Measurements from ENCODE around the gene CUX1. TPM values are rescaled to one million over a fixed set of nuclear protein-coding genes. Genes with fewer than 3 reads are reported as not detected.
"Not testable (repeated sequence)": the region's sequence is repeated elsewhere in the genome, so short reads cannot be mapped to it uniquely, and the experiment has no call there.

CUX1 gene
- total RNA-seq, 1 donor from 2014 or later = 46.5 TPM

DNA sequence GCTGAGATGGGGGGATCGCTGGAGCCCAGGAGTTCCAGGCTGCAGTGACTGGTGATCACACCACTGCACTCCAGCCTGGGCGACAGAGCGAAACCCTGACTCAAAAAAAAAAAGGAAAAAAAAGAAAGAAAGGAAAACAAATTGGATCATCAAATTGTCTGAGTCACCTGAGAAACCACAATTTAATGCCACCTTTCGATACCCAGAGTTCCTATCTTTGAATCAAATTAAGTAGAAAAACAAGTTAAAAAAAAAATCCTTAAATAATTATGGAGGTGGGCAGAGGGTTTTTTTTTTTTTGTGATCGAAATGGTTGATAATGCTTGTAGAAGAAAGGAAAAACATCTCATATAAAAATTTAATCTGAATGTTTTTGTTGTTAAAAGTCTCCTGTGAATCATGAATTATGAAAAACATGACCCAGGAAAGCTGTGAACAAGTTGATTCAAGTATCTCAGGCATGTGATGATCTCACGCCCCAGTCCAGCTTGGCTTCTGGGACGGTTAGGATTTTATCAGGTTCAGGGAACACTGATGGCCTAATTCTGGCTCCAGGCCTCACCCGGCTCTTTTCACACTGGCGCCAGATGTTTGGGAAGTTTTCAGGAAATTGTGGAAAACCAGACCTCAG lies 25.3 kb upstream of the CUX1 start:
- DNase-seq (ENCODE audit: low read depth) = peak; percentile 76

DNA sequence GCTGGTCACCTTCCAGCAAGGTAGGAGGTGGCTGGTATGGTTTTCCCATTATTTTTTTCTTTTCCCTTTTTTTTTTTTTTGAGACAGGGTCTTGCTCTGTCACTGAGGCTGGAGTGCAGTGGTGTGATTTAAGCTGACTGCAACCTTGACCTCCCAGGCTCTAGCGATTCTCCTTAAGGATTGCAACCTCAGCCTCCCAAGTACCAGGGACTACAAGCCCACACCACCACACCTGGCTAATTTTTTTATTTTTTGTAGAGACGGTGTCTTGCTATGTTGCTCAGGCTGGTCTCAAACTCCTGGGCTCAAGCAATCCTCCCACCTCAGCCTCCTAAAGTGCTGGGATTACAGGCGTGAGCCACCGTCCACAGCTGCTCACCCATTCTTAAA lies 24.7 kb upstream of the CUX1 start:
- not testable (repeated sequence) for DNase-seq (ENCODE audit: low read depth)

DNA sequence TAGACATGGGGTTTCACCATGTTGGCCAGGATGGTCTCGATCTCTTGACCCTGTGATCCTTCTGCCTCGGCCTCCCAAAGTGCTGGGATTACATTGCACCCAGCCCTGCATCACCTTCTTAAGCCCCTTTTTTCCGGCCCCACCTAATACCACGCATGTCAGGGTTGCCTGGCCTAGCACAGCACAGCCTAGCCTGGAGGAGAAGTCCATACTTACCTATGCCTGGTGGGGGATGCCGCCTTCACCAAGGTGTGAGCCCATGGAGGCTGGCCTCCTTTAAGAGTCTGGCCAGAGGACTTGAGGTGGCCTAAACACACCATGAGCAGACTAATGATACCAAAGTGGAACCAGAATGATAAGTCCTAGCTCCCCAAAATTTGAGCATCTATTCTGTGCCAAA lies 22.0 kb upstream of the CUX1 start:
- DNase-seq (ENCODE audit: low read depth) = no peak

DNA sequence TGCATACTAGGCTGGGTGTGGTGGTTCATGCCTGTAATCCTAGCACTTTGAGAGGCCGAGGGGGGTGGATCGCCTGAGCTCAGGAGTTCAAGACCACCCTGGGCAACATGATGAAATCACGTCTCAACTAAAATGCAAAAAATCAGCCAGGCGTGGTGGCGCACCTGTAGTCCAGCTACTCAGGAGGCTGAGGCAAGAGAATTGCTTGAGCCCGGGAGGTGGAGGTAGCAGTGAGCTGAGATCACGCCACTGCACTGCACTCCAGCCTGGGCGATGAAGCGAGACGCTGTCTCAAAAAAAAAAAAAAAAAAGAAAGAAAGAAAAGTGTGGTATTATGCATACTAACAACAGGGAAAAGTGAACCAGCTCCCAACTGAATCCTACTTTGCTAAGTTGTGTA lies 19.3 kb upstream of the CUX1 start:
- not testable (repeated sequence) for DNase-seq (ENCODE audit: low read depth)

DNA sequence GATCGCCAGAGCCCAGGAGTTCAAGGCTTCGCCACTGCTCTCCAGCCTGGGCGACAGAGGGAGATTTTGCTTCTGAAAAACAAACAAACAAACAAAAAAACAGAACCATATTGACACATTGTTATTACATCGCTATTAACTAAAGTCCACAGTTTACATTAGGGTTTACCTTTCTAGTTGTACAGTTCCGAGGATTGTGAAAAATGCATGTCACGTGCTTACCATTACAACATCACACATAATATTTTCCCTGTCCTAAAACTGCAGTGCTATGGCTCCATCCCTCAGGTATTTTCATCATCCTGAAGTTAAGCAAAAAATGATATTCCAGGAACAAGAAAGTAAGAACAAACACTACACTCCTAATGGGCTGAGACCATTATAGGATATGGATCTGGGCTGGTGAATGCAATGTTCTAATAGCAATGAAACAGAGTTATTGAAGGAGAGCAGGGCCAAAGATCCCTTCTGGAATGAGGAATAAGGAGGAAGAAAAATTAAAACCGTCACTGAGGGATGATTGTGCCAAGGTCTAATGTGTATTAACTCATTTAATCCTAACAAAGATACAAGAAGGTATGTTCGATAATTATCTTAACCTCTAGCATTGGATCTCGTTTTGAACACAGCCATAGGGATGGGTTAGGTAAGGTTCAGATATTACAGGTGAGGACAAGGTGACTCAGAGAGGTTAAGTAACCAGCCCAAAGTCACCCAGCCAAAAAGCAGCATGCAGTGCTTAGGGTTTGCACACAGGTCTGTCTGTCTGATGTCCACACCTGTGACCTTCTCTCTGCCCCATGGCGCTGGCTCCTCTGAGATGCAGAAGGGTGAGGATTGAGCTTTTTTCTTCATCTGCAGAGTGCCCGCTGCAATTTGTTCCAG lies 14.0 kb upstream of the CUX1 start:
- DNase-seq (ENCODE audit: low read depth) = no peak

DNA sequence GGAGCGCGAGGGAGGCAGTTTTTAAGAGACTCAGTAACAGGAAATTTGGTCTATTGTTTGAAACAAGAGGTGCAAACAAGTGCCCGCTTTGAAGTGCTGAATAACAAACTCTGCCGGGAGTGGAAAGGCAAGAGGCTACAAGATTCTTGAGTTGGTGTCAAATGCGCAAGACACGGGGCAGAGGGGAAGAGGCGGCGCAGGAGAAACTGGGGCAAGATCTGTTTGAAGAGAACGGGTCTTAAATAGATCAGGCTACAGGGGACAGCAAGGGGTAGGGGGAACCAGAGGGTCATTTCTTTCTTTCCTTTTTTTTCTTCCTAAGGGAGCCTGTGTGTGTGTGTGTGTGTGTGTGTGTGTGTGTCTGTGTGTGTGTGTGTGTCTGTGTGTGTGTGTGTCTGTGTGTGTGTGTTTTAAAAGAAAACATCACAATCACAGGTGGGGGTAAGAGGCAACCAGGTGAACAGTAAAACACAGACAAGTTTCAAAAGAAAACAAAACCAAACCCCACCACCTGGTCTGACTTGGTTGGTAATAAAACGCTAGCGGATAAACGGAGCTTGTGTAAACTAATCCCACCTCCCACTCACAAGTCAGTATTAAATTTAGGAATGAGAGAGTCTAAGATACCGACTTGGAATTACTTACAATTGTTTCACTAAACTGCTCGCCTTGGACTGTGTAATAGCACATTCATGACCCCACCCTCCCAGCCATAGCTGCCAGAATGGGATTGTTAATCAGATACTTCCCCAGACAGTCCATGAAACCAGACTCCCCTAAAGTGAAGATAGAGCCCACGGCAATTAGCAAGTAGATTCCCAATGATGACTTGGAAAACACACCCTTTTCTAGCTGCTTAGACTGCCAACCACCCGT lies 13.1 kb upstream of the CUX1 start:
- no peak for DNase-seq (ENCODE audit: low read depth)

DNA sequence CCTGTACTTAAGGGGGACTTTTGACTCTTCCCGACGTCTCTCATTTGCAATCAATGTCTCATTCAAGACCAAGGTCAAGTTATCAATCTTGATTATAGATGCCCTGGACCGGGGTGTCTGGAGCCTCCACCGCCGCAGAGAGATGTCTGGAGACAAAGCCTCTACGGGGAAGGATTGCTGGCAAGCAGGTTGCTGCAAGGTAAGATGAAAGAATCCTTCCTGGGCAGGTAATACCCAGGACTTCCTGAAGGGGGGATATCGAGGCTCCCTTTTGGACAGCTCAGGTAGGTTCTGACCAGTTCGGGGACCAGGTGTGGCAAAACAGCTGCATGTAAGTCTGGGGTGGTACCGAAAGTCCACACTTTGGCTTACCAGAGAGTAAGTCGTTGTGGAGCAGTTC lies 12.5 kb upstream of the CUX1 start:
- no peak for DNase-seq (ENCODE audit: low read depth)

DNA sequence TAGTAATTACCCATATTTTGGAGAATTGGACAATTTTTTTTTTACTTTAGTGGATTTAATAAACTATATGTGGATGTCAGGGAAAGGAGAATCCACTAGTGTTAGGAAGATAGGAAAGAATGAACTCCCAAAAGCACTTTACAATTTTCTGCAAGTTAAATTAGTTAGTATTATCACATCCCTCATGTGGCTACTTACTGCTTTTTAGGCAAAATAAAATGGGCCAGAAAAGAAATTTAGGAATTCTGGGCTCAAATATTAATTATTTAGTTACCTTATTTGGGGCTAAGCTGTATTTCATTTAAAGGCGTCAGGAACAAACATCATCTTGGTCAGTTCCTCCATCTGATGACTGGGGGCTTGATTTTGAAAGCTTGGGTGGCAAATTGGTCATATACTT lies 4.8 kb upstream of the CUX1 start:
- no peak for DNase-seq (ENCODE audit: low read depth)

DNA sequence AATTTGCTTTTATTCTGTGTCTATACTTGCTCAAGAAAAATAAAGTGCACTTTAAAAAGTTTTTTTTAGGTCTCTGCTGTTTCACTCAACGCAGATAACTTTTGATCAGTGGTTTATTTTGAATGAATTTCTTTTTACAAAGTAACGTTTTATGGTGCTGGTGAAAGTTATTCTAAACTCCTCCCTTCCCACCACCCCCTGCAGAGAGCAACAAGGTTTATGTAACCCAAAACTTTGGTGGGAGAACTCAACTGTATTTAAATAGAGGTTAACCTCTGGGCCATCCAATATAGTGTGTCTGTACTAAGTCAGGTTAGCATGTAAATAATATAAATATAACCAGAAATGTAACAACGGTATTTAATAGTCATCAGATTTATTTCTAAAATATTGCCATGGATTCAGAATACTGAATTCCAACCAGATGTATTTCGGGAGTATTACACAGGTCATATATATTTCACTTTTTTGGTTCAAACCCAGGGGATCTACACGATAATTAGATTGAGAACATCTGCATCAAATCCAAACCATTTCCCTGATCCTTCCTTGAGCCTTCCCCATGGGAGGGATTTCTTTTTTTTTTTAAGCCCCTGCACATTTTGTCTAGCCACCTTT lies 3.9 kb upstream of the CUX1 start:
- no peak for DNase-seq (ENCODE audit: low read depth)

DNA sequence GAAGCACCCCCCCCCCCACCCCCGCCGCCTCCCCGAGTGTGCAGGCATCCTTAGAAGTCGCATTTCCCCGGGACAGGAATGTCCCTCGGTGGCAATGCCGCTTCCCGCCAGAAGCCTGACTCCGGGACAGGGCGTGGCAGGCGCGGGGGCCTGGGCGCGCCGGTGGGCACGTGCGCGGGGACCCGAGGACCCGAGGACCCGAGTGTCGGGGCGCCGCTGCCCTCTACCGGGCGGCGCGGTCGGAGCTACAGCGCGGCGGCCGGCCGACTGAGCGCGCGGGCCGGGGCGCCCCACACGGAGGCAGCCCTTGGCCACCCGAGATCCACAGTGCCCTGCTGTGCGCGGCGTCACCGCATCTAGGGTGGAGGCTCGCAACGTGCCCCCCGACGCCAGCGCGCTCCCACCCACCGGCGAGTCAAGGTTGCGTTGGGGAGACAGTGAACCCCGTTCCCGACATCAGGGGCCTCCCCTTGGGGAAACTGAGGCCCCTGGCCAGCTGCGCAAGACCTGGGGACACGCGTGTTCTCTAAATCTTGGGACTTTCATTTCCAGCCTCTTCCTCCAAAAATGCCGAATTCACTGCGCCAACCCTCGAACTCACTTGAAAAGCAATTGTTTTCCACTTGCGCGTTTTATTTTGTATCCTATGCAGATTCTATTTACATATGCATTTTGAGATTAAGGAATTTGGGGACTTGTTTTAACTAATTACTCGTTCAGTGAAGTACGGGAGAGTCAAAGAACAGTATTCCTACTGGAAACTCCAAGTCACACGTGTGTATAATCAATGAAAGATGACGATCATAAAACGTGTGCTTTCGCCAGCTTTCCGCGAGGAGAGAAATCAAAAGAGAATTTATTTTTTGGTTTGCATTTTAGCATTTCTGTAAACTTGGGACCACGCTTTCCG lies 3.1 kb upstream of the CUX1 start:
- peak; percentile 74 for DNase-seq (ENCODE audit: low read depth)

DNA sequence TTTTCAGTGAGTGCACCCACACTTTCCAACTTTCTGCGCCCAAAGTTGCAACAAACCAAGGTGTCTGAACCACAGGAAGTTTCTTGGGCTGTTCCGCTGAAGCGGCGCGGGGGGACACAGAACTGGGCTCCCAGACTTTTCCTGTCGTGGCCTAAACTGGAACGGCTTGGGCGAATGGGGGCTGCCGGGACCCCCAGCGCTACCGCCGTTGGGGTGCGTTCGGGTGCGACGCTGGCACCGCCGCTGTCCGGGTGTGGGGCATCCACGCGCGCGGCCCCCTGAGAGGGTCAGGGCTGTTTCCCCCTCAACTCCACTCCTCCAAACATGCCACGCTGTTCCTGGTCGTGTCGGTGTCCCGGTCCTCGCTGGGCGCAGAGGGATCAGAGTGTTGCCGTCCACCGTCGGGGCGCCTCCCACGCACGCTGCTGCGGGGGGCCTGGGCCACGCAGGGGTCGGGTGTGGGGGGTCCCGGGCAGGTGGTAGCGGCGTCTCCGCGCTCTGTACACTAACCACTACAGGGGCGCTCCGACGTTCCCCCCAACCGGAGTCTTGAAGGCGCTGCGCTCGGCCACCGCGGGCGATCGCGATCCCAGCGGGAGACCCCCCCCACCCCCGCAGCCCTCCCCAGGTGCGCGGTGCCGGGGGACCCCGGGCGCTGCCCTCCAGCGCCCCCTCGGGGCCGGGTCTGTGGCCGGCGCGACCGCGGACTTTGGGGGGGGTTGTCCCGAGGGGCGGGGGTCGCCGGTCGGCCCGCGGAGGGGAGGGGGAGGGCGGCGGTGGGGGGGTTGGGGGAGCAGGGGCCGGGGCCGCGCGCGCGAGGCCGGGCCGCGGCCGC lies 2.2 kb upstream of the CUX1 start:
- peak; percentile 37 for DNase-seq (ENCODE audit: low read depth)

DNA sequence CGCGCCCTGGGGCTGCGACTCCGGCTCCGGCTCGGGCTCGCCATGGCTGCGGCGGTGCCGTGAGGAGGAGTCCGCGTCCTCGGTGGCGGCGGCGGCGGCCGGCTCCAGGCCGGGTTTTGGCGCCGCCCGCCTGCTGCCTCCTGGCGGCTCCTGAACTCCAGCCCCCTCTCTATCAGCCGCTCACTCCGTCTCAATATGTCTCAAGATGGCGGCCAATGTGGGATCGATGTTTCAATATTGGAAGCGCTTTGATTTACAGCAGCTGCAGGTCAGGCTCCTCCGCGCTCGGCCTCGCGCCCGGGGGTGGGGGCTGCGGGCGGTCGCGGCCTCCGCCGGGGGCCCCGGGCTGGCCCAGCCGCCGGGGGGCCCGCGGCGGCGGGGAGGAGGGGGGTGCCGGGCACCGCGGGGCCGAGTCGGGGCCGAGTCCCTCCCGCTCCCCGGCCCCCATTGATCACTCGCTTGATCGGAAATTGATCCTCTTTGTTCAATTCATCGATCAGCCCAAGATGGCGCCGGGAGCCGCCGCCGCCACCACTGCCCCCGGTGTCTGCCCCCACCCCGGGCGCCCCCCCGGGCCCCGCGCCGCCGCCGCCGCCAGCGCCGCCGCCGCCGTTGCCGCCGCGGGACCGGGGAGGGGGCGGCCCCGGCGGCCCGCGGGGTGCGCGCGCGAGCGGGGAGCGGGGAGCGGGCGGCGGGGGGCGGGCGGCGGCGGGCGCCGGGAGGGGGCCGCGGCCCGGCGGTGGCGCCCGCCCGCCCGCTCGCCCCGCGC lies 1.4 kb upstream of the CUX1 start:
- DNase-seq (ENCODE audit: low read depth) = peak; percentile 87

DNA sequence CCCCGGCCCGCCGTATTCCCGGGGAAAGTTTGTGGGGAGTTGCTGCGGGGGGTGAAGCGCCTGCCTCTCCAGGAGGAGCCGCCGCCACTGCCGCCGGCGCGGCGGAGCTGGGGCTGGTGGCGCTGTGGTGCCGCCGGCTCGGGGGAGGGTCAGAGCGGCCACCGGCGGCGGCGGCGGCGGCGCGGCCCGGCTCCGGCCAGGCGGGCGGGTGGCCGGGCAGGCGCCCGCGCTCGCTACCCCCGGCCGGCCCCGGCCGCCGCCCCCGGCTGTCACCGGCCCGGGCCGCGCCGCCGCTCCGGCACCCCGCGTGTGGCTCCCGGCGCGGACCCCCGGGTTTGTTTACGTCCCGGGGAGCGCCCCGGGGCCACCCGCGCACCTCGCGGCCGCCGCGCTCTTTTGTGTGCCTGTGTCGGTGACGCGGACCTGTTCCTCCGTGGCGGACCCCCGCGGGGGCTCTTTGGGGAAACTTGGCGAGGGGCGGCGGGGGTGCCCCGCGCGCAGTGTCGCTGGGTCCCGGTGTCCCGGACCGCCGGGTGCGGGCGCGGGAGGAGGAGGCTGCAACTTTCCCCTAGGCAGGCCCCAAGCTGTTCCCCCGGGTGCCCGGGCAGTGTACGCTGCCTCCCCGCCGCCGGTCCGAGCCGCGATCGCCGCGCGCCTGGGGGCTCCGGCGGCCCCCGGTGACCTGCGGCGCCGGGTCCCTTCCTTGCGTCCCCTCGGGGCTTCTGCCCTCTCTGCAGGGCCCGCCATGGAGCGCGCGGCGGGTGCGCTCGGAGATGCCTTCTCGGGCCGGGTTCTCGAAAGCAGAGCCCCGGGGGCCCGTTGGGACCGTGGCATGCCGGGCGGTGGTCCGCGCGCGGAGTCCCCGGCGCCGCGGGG lies 593 bp upstream of the CUX1 start:
- peak; percentile 69 for DNase-seq (ENCODE audit: low read depth)

DNA sequence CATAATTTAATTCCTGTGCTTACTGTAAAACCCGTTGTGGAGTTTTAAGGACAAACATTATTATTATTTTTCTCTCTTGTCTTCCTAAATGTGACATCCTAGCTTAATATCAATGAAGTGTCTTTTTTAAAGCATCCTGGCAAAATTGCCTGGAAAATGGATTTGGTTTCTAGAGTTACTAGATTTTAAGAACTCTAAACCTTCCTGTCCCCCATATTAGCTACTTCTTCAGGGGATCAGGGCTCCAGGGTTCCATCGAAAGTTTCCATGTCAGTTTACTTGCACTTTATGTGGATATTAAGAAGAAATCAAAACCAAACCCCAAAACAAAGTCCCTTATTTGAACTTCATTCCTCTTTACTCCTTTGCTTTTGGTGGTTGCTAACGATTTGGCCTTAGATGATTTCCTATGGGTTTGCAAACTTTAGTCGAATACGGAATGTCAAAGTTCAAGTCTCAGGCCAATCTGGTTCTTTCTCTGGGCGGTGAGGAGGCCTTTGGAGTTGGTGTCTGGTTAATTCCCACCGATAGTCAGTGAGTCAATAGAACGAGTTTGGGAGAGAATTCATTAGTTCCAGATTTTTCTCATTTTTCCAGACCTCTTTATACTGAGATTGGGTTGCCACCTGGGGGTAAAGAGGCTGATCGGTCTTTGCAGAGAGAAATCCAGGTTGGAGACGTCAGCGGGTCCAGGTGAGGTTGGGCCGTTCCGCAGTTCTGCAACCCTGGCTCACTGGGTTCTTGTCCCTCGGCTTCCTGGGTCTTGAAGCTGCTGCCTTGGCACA lies 1.1 kb downstream of the CUX1 start:
- DNase-seq (ENCODE audit: low read depth) = no peak

DNA sequence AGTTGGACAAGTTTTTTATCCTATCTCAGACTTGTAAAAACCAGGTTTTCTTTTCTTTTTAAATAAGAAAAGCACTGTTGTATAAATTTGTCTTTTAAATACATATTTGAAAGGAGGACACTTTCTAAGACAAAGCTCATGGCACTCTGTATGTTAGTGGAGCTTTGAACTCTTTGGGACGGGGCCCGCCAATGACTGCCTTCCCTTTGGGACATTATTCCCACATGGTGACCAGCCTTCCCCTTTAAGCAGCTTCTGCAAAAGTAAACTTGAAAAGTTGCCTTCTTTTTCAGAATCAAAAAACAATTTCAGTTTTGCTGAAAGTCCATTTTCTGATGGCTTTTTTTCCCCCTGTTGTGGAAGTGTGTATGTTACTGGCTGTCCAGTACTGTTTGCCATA lies 1.8 kb downstream of the CUX1 start:
- no peak for DNase-seq (ENCODE audit: low read depth)

DNA sequence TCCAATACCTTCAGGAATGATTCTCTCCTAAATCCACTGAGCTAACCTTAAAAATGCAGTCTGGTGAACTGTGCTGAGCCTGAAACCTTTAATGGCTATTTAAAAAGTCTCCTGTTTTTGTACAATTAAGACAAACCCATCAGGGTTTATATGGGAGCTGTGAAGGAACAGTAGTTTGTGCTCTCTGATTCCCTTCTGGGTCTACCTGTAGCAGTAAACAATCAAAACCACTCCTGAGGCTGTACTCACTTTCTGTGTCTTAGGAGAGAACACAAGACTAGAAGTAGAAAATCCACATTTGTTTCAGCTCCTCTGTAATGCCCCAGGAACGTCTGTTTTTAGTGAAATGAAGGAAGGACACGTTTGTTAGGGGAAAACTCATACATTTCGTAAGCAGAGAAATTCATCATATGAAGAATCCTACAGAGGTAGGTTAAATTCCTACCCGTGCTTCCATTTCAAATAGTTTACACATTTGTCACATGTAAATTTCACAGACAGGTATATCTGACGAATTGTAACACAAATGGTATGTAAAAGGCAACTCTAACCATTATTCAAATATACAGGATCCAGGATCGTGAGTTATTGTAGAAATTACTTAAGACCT lies 2.6 kb downstream of the CUX1 start:
- no peak for DNase-seq (ENCODE audit: low read depth)

Data from myocyte (in vitro differentiated cells).